K562 (cell line): Measurements from ENCODE around the gene DPP8.

ENCODE experiments used
- CHD4 ChIP-seq: fragments of 200-600 bp; sonication (generic); IDR thresholded peaks from 3 replicates; pipeline ENCODE4 v1.6.1; 2012; ENCODE audit warnings: low read depth, mild to moderate bottlenecking, mixed read lengths, low read length, inconsistent platforms; ENCODE audit not compliant: insufficient read depth, insufficient replicate concordance, poor library complexity, severe bottlenecking
- GTF2B ChIP-seq: IDR thresholded peaks from 2 replicates; pipeline ENCODE4 v1.6.1; 2011; ENCODE audit not compliant: insufficient read length; ENCODE audit errors: extremely low read depth
- HMGN3 ChIP-seq: IDR thresholded peaks from 2 replicates; pipeline ENCODE4 v1.6.1; 2011; ENCODE audit warnings: borderline replicate concordance, low read depth, mild to moderate bottlenecking, mixed read lengths, low read length; ENCODE audit not compliant: insufficient read length; ENCODE audit errors: extremely low read depth
- NFIC ChIP-seq: fragments of 450-650 bp; IDR thresholded peaks from 2 replicates; pipeline ENCODE4 v1.6.1; 2017; ENCODE audit warnings: mild to moderate bottlenecking, inconsistent platforms
- RREB1 ChIP-seq: fragments of 250-450 bp; sonication (Bioruptor Pico); IDR thresholded peaks from 2 replicates; pipeline ENCODE4 v1.4.0; 2020
- TF ChIP-seq, protein P1 (sequence below): fragments of 450-650 bp; IDR thresholded peaks from 2 replicates; pipeline ENCODE4 v1.6.1; 2014; ENCODE audit warnings: low read depth, mild to moderate bottlenecking, moderate library complexity, borderline replicate concordance
- TF ChIP-seq, protein P2 (sequence below): sonication (generic); formaldehyde crosslinking; IDR thresholded peaks from 2 replicates; pipeline ENCODE4 v1.9.0; 2022; ENCODE audit warnings: mild to moderate bottlenecking, missing genetic modification reagents

DNA sequence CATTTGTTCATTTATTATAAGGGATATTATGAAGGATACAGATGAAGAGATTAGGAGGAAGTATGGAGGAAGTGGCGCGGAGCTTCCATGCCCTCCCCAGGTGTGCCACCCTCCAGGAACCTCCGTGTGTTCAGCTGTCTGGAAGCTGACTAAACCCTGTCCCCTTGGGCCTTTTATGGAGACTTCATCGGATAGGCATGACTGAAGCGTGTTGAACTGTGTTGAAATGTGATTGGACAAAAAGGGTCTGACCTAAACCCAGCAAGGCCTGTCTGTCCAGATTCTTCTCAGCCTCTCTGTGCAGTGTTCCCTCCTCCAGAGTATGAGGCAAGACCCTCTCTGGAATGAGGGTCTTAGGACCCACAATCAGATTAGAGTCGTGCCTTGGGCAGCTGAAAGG is 44.4 kb upstream of the DPP8 start:
- TF ChIP-seq, protein P1, sequence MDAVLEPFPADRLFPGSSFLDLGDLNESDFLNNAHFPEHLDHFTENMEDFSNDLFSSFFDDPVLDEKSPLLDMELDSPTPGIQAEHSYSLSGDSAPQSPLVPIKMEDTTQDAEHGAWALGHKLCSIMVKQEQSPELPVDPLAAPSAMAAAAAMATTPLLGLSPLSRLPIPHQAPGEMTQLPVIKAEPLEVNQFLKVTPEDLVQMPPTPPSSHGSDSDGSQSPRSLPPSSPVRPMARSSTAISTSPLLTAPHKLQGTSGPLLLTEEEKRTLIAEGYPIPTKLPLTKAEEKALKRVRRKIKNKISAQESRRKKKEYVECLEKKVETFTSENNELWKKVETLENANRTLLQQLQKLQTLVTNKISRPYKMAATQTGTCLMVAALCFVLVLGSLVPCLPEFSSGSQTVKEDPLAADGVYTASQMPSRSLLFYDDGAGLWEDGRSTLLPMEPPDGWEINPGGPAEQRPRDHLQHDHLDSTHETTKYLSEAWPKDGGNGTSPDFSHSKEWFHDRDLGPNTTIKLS, result no peak
- TF ChIP-seq GTF2B (no peak), NFIC (no peak), RREB1 (CRISPR knock-in tag) (no peak), HMGN3 (no peak), CHD4 (no peak)
- TF ChIP-seq, protein P2, sequence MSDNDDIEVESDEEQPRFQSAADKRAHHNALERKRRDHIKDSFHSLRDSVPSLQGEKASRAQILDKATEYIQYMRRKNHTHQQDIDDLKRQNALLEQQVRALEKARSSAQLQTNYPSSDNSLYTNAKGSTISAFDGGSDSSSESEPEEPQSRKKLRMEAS (CRISPR knock-in tag), result no peak
